OCI-LY7 (cell line): ENCODE measurements around the gene CFAP77. TPM values are rescaled to one million over a fixed set of nuclear protein-coding genes. Genes with fewer than 3 reads are reported as not detected.

ENCODE experiments used
- BruUV-seq: library from RNA; stranded (reverse); fragments of 400-500 nt; replicated peaks from 2 replicates; lab custom pipeline; 2021; lab: Mats Ljungman, UMichigan
- CTCF ChIA-PET: fragments of 300-600 bp; sonication (Branson Sonifier 250); formaldehyde crosslinking; loops from one replicate; lab custom pipeline; 2022; ENCODE audit warnings: antibody characterized with exemption; ENCODE audit not compliant: unreplicated experiment; lab: Charles Lee
- POLR2A ChIA-PET: fragments of 300-600 bp; sonication (Branson Sonifier 250); formaldehyde crosslinking; loops from one replicate; lab custom pipeline; 2022; ENCODE audit warnings: antibody characterized with exemption; lab: Charles Lee
- DNase-seq: peaks from one replicate; pipeline ENCODE4 v3.0.0-alpha.2; 2015; ENCODE audit warnings: low spot score
- H2AFZ ChIP-seq: fragments of 200-600 bp; sonication (generic), shearing (Covaris generic); 2 replicates; pipeline ENCODE4 v1.6.1; 2014; ENCODE audit warnings: mild to moderate bottlenecking, antibody characterized with exemption, low read length, moderate library complexity
- H3K27ac ChIP-seq: fragments of 200-600 bp; sonication (generic); 2 replicates; pipeline ENCODE4 v1.5.1; 2014; ENCODE audit warnings: mixed run types, low read depth, mild to moderate bottlenecking, moderate library complexity, low read length, inconsistent platforms; ENCODE audit not compliant: poor library complexity, severe bottlenecking
- H3K36me3 ChIP-seq: fragments of 200-600 bp; sonication (generic); 2 replicates; pipeline ENCODE4 v1.6.1; 2014; ENCODE audit warnings: mild to moderate bottlenecking, antibody characterized with exemption, low read length, moderate library complexity, mixed read lengths; ENCODE audit not compliant: insufficient read depth
- H3K4me1 ChIP-seq: fragments of 200-600 bp; sonication (generic); 2 replicates; pipeline ENCODE4 v1.5.1; 2014; ENCODE audit warnings: mild to moderate bottlenecking, low read length; ENCODE audit not compliant: insufficient read depth, poor library complexity, severe bottlenecking
- H3K4me2 ChIP-seq: fragments of 200-600 bp; sonication (generic); 2 replicates; pipeline ENCODE4 v1.6.1; 2014; ENCODE audit warnings: mild to moderate bottlenecking, low read length
- H3K4me3 ChIP-seq: fragments of 200-600 bp; sonication (generic); 2 replicates; pipeline ENCODE4 v1.5.1; 2014; ENCODE audit warnings: mild to moderate bottlenecking, low read depth, low read length; ENCODE audit not compliant: poor library complexity, severe bottlenecking
- H3K79me2 ChIP-seq: fragments of 200-600 bp; sonication (generic); 2 replicates; pipeline ENCODE4 v1.6.1; 2016; ENCODE audit warnings: low read depth, mild to moderate bottlenecking, low read length, moderate library complexity, mixed read lengths; ENCODE audit not compliant: insufficient read depth
- H3K9me2 ChIP-seq: fragments of 200-600 bp; sonication (generic); 2 replicates; pipeline ENCODE4 v1.6.1; 2016; ENCODE audit warnings: mild to moderate bottlenecking, low read length, mixed read lengths; ENCODE audit not compliant: insufficient read depth
- H3K9me3 ChIP-seq: fragments of 200-600 bp; sonication (generic); 2 replicates; pipeline ENCODE4 v1.6.1; 2014; ENCODE audit warnings: mild to moderate bottlenecking, mixed run types, low read length, mixed read lengths
- H4K20me1 ChIP-seq: fragments of 200-600 bp; sonication (generic); 2 replicates; pipeline ENCODE4 v1.6.1; 2014; ENCODE audit warnings: mild to moderate bottlenecking, antibody characterized with exemption, low read length, moderate library complexity, mixed read lengths; ENCODE audit not compliant: insufficient read depth
- CTCF ChIP-seq: fragments of 200-600 bp; sonication (generic); conservative IDR thresholded peaks from 2 replicates; pipeline ENCODE4 v1.5.1; 2014; ENCODE audit warnings: mild to moderate bottlenecking, antibody characterized with exemption, low read length, moderate library complexity, mixed read lengths
- EZH2phosphoT487 ChIP-seq: fragments of 200-600 bp; sonication (generic); IDR thresholded peaks from 2 replicates; pipeline ENCODE4 v1.6.1; 2018; ENCODE audit warnings: low read depth, borderline replicate concordance, mild to moderate bottlenecking, mixed run types, antibody characterized with exemption, low read length, moderate library complexity, mixed read lengths
- intact Hi-C: fragments of 100-400 bp; cut with micrococcal nuclease; formaldehyde crosslinking; loops from one replicate; pipeline ENCODE4 v1.10.0; 2022; ENCODE audit not compliant: unreplicated experiment
- total RNA-seq, 2 experiments: library from RNA; depleted of rRNA in 1 of 2; stranded (reverse); fragments of >200 nt in 1 of 2; shearing (Covaris generic) in 1 of 2; gene quantifications; 2 replicates each; pipeline ENCODE4 v1.2.3, GENCODE V29; 2014 to 2022

Gene CFAP77
- total RNA-seq, 2 experiments from 2014 or later = not detected

- TF ChIP-seq EZH2phosphoT487 (no peak), CTCF (no peak)
- peaks cover 38% of the 10 kb centered on the region for H3K36me3 ChIP-seq
- H2AFZ ChIP-seq = no peak overlapping the region
- POLR2A ChIA-PET = interaction anchor here (0.6 to 1.1 kb wide), 2 partner anchors 21 to 102 kb away, joined by 3 to 6 read pairs; no protein-coding TSS in a partner anchor
- BruUV-seq = no TSS peak
- H3K4me1 ChIP-seq = peaks cover 38% of the 10 kb centered on the region
- peak overlapping the region; percentile 7 for H3K27ac ChIP-seq
- intact Hi-C loops = loop anchor here (2.0 kb wide), 1 partner anchor 50 kb away; the partner anchor contains the start of gene SETX
- CTCF ChIA-PET = no interaction called here
- 0 out of 2 replicates have a peak, but pooled peaks cover 16% of the 10 kb centered on the region for H4K20me1 ChIP-seq
- no peaks in the 10 kb centered on the region for H3K9me2 ChIP-seq
- no peaks in the 10 kb centered on the region for H3K9me3 ChIP-seq
- H3K79me2 ChIP-seq = peaks cover 26% of the 10 kb centered on the region; the same call in 1 of the 2 replicates
- peak; percentile 37 for DNase-seq
- peak overlapping the region; percentile 43 for H3K4me3 ChIP-seq
- peak overlapping the region; percentile 64 for H3K4me2 ChIP-seq
These were observed 5.7 kb upstream of the CFAP77 start for GRCh38 chr9:132404228-132404881.

GRCh38 chr9:132406554-132407122, 3.4 kb upstream of the CFAP77 start, which contains the start of gene TTF1:
Gene TTF1, minus strand, starts transcription at chr9:132406840. Its CDS starts 4,019 bp downstream, at chr9:132402821.
- H3K4me1 ChIP-seq = peaks cover 61% of the 10 kb centered on the region
- CTCF ChIA-PET = no interaction called here
- H3K4me2 ChIP-seq = peak within 1 kb of the TSS; percentile 99
- no peaks in the 10 kb centered on the region for H3K9me3 ChIP-seq
- H3K79me2 ChIP-seq = peaks cover 26% of the 10 kb centered on the region; the same call in 1 of the 2 replicates
- no peaks in the 10 kb centered on the region for H3K9me2 ChIP-seq
- DNase-seq = peak; percentile 98
- H3K4me3 ChIP-seq = peak within 1 kb of the TSS; percentile 78
- BruUV-seq = no TSS peak
- peak within 1 kb of the TSS; percentile 74; the same call in 1 of the 2 replicates for H2AFZ ChIP-seq
- TF ChIP-seq CTCF = no peak
- H3K27ac ChIP-seq = peak within 1 kb of the TSS; percentile 16
- POLR2A ChIA-PET = no interaction called here
- H3K36me3 ChIP-seq = peaks cover 19% of the 10 kb centered on the region
- intact Hi-C loops = loop anchor here (1.0 kb wide), 1 partner anchor 22 kb away; no protein-coding TSS in a partner anchor
- H4K20me1 ChIP-seq = 0 out of 2 replicates have a peak, but pooled peaks cover 16% of the 10 kb centered on the region
